Measurements from ENCODE around the gene TXNIP. TPM values are rescaled to one million over a fixed set of nuclear protein-coding genes. Genes with fewer than 3 reads are reported as not detected.

TXNIP gene
- polyA plus RNA-seq, 1 of the 3 experiments (the other 2 are of a cell fraction) = 44.6 TPM

GRCh38 chr1:146019231-146020057 lies 23.1 kb upstream of the TXNIP start:
- Histone ChIP-seq H3F3A (replicated peaks; ENCODE audit: insufficient read depth) (peaks cover 13% of the 10 kb centered on the region), H3K27me3 (ENCODE audit: insufficient read depth) (no peaks in the 10 kb centered on the region), H3K36me3 (replicated peaks in 1 of 2; ENCODE audit: control insufficient read depth in 1 of 2, insufficient read depth in 2 of 2, low read length in 1 of 2) (no peaks in the 10 kb centered on the region), H3K4me1 (ENCODE audit: control insufficient read depth in 1 of 2, insufficient read depth in 2 of 2, low read depth in 1 of 2, low read length in 1 of 2) (peaks cover 2 to 9% of the 10 kb centered on the region in 2 experiments; a peak in 3 of 4 replicates), H3K4me2 (no peak overlapping the region), H3K9ac (no peak overlapping the region), H3K27ac (ENCODE audit: low read depth in 2 of 2, low read length in 1 of 2) (no peak overlapping the region), H3K9me2 (no peaks in the 10 kb centered on the region), H3K9me3 (no peaks in the 10 kb centered on the region), H2AFZ (ENCODE audit: low read depth) (no peak overlapping the region), H4K20me1 (ENCODE audit: insufficient read depth) (no peaks in the 10 kb centered on the region), H3K4me3 (ENCODE audit: low read depth in 2 of 2, low read length in 1 of 2) (no peak overlapping the region), H3K79me2 (ENCODE audit: insufficient read depth) (no peaks in the 10 kb centered on the region)
- DNase-seq = no peak
- POLR2A ChIA-PET = no interaction called here
- TF ChIP-seq TCF12 (IDR thresholded peaks at IDR 0.05) (no peak), ZBTB33 (IDR thresholded peaks at IDR 0.05; ENCODE audit: borderline replicate concordance, low read depth) (no peak), RFX5 (IDR thresholded peaks at IDR 0.05; ENCODE audit: low read length) (no peak)
- 65% methylated on average over 19 of the region's 43 CpGs for WGBS (ENCODE audit: low lambda C conversion rate)
- CTCF ChIA-PET = interaction anchor here (0.9 to 6.5 kb wide), 4 partner anchors 11 to 128 kb away, joined by 3 to 41 read pairs (median 4); no protein-coding TSS in a partner anchor

- H3K4me3 ChIP-seq (ENCODE audit: low read depth in 2 of 2, low read length in 1 of 2) = no peak overlapping the region
- H3K79me2 ChIP-seq (ENCODE audit: insufficient read depth) = no peaks in the 10 kb centered on the region
- H3K4me2 ChIP-seq = 0 out of 2 replicates have a peak overlapping the region, but pooled peaks have one; percentile 1
- CTCF ChIA-PET = interaction anchor here (1.0 to 6.5 kb wide), 8 partner anchors 10 to 171 kb away, joined by 3 to 41 read pairs (median 11); partner anchors contain the start of gene NUDT17
- H3K27me3 ChIP-seq (ENCODE audit: insufficient read depth) = no peaks in the 10 kb centered on the region
- no peaks in the 10 kb centered on the region for H3K9me2 ChIP-seq
- POLR2A ChIA-PET = no interaction called here
- 6% methylated on average over 1 of the region's 1 CpG for WGBS (ENCODE audit: low lambda C conversion rate)
- H3F3A ChIP-seq (replicated peaks; ENCODE audit: insufficient read depth) = peaks cover 27% of the 10 kb centered on the region
- H3K27ac ChIP-seq (ENCODE audit: low read depth in 2 of 2, low read length in 1 of 2) = peak overlapping the region; percentile 24 to 61; a peak in 3 of 4 replicates
- H3K9me3 ChIP-seq = no peaks in the 10 kb centered on the region
- H4K20me1 ChIP-seq (ENCODE audit: insufficient read depth) = no peaks in the 10 kb centered on the region
- H3K36me3 ChIP-seq (replicated peaks in 1 of 2; ENCODE audit: control insufficient read depth in 1 of 2, insufficient read depth in 2 of 2, low read length in 1 of 2) = no peaks in the 10 kb centered on the region
- H2AFZ ChIP-seq (ENCODE audit: low read depth) = peak overlapping the region; percentile 29; the same call in 1 of the 2 replicates
- DNase-seq = no peak
- H3K4me1 ChIP-seq (ENCODE audit: control insufficient read depth in 1 of 2, insufficient read depth in 2 of 2, low read depth in 1 of 2, low read length in 1 of 2) = peaks cover 2 to 9% of the 10 kb centered on the region in 2 experiments; a peak in 3 of 4 replicates
- no peak overlapping the region for H3K9ac ChIP-seq
- TF ChIP-seq CTCF (IDR thresholded peaks at IDR 0.05) = no peak
- TF ChIP-seq FOSL2 (IDR thresholded peaks at IDR 0.05; ENCODE audit: borderline replicate concordance, low read depth) = peak; percentile 58; the same call in 1 of the 2 replicates
- TF ChIP-seq NFIC (IDR thresholded peaks at IDR 0.05; ENCODE audit: borderline replicate concordance) = no peak
- TF ChIP-seq PBX3 (IDR thresholded peaks at IDR 0.05) = peak; percentile 50; the same call in 1 of the 2 replicates
- peak in 1 of 2 experiments; percentile 70; a peak in 1 of 4 replicates for TF ChIP-seq EP300 (IDR thresholded peaks at IDR 0.05; ENCODE audit: borderline replicate concordance in 1 of 2, low read depth in 1 of 2, low read length in 1 of 2)
- peak; percentile 91 for TF ChIP-seq TCF12 (IDR thresholded peaks at IDR 0.05)
- 0 out of 2 replicates have a peak, but pooled peaks have one; percentile 27 for TF ChIP-seq JUND (IDR thresholded peaks at IDR 0.05)
These were observed 20.5 kb upstream of the TXNIP start for GRCh38 chr1:146016891-146017290.
